Adrenal gland (tissue), 12 donors: ENCODE results near the gene GRAP2. TPM values are rescaled to one million over a fixed set of nuclear protein-coding genes. Genes with fewer than 3 reads are reported as not detected.

Experiments
- DNase-seq, 7 donors: peaks; one replicate each; pipeline ENCODE4 v3.0.0-alpha.2; 2019 to 2020
- H3K27ac ChIP-seq, 5 donors: fragments of 200-600 bp; sonication (generic) in 4 of 5; 1 replicate in 3 of 5; 2 replicates in 2 of 5; pipeline versions ENCODE4 v1.5.1 to v1.8.0; 2016 to 2020; ENCODE audit warnings: mild to moderate bottlenecking in 1 of 5
- H3K27me3 ChIP-seq: fragments of 200-600 bp; 2 replicates; pipeline ENCODE4 v1.8.0; 2021
- H3K36me3 ChIP-seq, 2 donors: fragments of 200-600 bp; replicated peaks in 1 of 2; 1 replicate in 1 of 2; 2 replicates in 1 of 2; pipeline versions ENCODE4 v1.5.1 to v1.8.0; 2018 to 2022
- H3K4me1 ChIP-seq, 2 donors: fragments of 200-600 bp; replicated peaks in 1 of 2; 1 replicate in 1 of 2; 2 replicates in 1 of 2; pipeline versions ENCODE4 v1.5.1 to v1.8.0; 2018 to 2021
- H3K4me3 ChIP-seq, 4 donors: fragments of 200-600 bp; sonication (generic) in 3 of 4; one replicate each; pipeline ENCODE4 v1.5.1; 2016 to 2018
- H3K9me3 ChIP-seq, 3 donors: fragments of 200-600 bp; sonication (generic) in 1 of 3; replicated peaks in 1 of 3; 1 replicate in 2 of 3; 2 replicates in 1 of 3; pipeline versions ENCODE4 v1.5.1 to v1.8.0; 2016 to 2021
- CTCF ChIP-seq, 6 experiments: fragments of 450-650 bp in 4 of 6; fragments of 200-600 bp in 2 of 6; sonication (generic) in 1 of 6; IDR thresholded peaks; 1 replicate in 5 of 6; 2 replicates in 1 of 6; pipeline versions ENCODE4 v1.5.1 to v1.8.0; 2016 to 2021; ENCODE audit warnings: antibody characterized with exemption in 6 of 6, mild to moderate bottlenecking in 2 of 6, moderate library complexity in 1 of 6
- POLR2A ChIP-seq, 2 donors: fragments of 450-650 bp; IDR thresholded peaks; one replicate each; pipeline ENCODE4 v1.6.1; 2017; ENCODE audit warnings: antibody characterized with exemption in 2 of 2, mild to moderate bottlenecking in 2 of 2, moderate library complexity in 1 of 2
- WGBS, 4 donors: extraction: QIAGEN DNeasy Blood & Tissue Kit in 2 of 4; methylation state at CpG; one replicate each; pipeline versions ENCODE4 v1.1.5 to v1.1.7; 2013 to 2017; 5-methylcytosine and 5-hydroxymethylcytosine counted together
- intact Hi-C, 2 donors: fragments of 100-400 bp; cut with DNase I; formaldehyde crosslinking; loops; one replicate each; pipeline versions ENCODE4 v1.14.1 to v1.15.0; 2022 to 2023
- polyA plus RNA-seq, 3 donors: library from polyadenylated mRNA; stranded (reverse); fragments of 200-250 nt in 2 of 3; fragments of 350-450 nt in 1 of 3; fragmentation: Illumina TruSeq in 1 of 3; extraction: RNeasy Lipid Tissue Mini Kit (QIAGEN cat#74804) in 1 of 3; gene quantifications; one replicate each; pipeline ENCODE4 v1.2.3, GENCODE V29; 2013 to 2014
- total RNA-seq, 9 donors: library from RNA; depleted of rRNA in 4 of 9; stranded (reverse); fragments of >200 nt in 4 of 9; fragments of 120-200 nt in 1 of 9; fragmentation: NEBNext Ultra II Directional in 1 of 9; extraction: Animal tissue kit (Norgen Biotek cat#: 25700) in 1 of 9; gene quantifications; one replicate each; pipeline versions ENCODE4 v1.1.0 to v1.2.4, GENCODE V29; 2013 to 2023
- donor health status: healthy with polysubstance abuse.
- donor health status: Bipolar disorder and iron deficiency.
- donor health status: DM: yes; HTN: yes; CAD: no.
- donor health status: DM: no; HTN: no; CAD: no.
- donor health status: DM: no; HTN: no; CAD: no.
- donor health status: DM: yes; HTN: yes; CAD: no.

GRAP2 gene
- total and polyA plus RNA-seq, 12 donors: 0.28 to 1.7 (median 0.61) TPM; not detected in 1

DNA sequence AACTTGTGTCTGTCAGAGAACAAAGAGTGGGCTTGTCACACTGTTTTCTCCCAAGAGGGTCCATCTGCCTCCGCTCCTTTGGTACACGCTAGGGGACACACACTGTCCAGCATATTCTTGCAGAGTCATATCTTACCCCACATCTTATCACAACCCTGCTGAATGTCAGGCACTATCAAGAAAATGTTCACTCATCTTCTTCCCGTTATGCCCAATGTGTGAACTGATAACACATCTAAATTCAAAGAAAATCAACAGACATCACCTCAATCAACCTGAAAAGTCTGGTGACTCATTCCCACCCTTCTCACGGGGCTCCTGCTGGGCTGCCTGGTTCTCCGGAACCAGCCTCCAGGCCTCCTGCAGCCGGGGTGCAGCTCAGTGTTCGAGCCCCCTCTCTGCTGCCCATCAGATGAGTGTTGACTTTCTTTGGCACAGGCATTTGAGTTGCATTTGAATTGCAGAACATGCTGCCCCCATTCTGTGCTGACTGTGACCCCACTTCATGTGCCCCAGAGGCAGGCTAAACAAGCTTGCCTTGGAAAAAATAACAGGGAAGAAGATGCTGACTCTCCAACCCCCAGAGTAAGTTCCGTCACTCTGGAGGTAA lies 19.4 kb downstream of the GRAP2 start:
- WGBS, 4 donors: 79 to 85% (median 84%) methylated on average over 7 to 8 of the region's 8 CpGs

DNA sequence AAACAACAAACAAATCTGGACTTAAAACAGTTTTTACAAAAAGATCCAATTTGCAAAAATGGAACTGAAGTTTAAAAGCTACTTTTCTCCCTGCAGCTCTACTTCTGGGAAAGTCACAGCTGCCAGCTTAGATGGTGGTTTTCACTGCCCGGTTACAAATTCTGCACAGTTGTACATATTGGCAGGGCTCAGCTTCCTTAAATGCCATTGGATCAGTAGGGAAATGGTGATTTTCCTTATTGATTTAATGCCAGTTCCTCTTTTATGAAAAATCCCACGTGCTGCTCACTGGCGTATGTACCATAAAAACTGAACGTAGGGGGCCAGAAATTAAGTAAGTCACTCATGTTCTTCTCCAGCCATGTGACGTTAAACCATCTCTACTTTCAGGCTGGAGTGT lies 22.8 kb downstream of the GRAP2 start:
- H3K4me3 ChIP-seq: no peak overlapping the region
- intact Hi-C loops: no loop called here
- WGBS, 4 donors: 67 to 74% (median 71%) methylated on average over 5 of the region's 5 CpGs
- H3K27me3 ChIP-seq: peaks cover 19% of the 10 kb centered on the region
- DNase-seq: no peak
- H3K9me3 ChIP-seq: no peaks in the 10 kb centered on the region
- TF ChIP-seq POLR2A (IDR thresholded peaks at IDR 0.05) (no peak), CTCF (IDR thresholded peaks at IDR 0.05) (no peak)
- no peaks in the 10 kb centered on the region for H3K4me1 ChIP-seq
- H3K27ac ChIP-seq: no peak overlapping the region
- H3K36me3 ChIP-seq: no peaks in the 10 kb centered on the region

More for the DNA sequence above, 19.4 kb downstream of the GRAP2 start:
- H3K27me3 ChIP-seq: peaks cover 1% of the 10 kb centered on the region
- H3K4me1 ChIP-seq: peaks cover 0 to 6% of the 10 kb centered on the region in 2 donors
- no peak for DNase-seq
- intact Hi-C loops: no loop called here
- no peaks in the 10 kb centered on the region for H3K9me3 ChIP-seq
- TF ChIP-seq POLR2A (IDR thresholded peaks at IDR 0.05) (no peak), CTCF (IDR thresholded peaks at IDR 0.05) (no peak)
- no peak overlapping the region for H3K4me3 ChIP-seq
- no peak overlapping the region for H3K27ac ChIP-seq
- H3K36me3 ChIP-seq: no peaks in the 10 kb centered on the region

GRCh38 chr22:39924286-39924685 lies 23.4 kb downstream of the GRAP2 start:
- H3K4me1 ChIP-seq: no peaks in the 10 kb centered on the region
- no peaks in the 10 kb centered on the region for H3K36me3 ChIP-seq
- no peak for DNase-seq
- intact Hi-C loops: no loop called here
- no peak for TF ChIP-seq CTCF (IDR thresholded peaks at IDR 0.05)
- TF ChIP-seq POLR2A (IDR thresholded peaks at IDR 0.05): no peak
- no peak overlapping the region for H3K4me3 ChIP-seq
- H3K27ac ChIP-seq: no peak overlapping the region
- WGBS, 4 donors: 91 to 93% (median 93%) methylated on average over 16 to 18 of the region's 18 CpGs
- peaks cover 19% of the 10 kb centered on the region for H3K27me3 ChIP-seq
- no peaks in the 10 kb centered on the region for H3K9me3 ChIP-seq

GRCh38 chr22:39925273-39925672 lies 24.4 kb downstream of the GRAP2 start:
- no peaks in the 10 kb centered on the region for H3K4me1 ChIP-seq
- peaks cover 19% of the 10 kb centered on the region for H3K27me3 ChIP-seq
- no peaks in the 10 kb centered on the region for H3K36me3 ChIP-seq
- WGBS, 4 donors: 72 to 89% (median 82%) methylated on average over 2 of the region's 2 CpGs
- H3K27ac ChIP-seq: no peak overlapping the region
- DNase-seq: no peak
- H3K9me3 ChIP-seq: no peaks in the 10 kb centered on the region
- TF ChIP-seq CTCF (IDR thresholded peaks at IDR 0.05) (no peak), POLR2A (IDR thresholded peaks at IDR 0.05) (no peak)
- intact Hi-C loops: no loop called here
- no peak overlapping the region for H3K4me3 ChIP-seq
